Heart right ventricle (tissue), 16 donors: ENCODE data around the gene LRRC8B. TPM values are rescaled to one million over a fixed set of nuclear protein-coding genes. Genes with fewer than 3 reads are reported as not detected.

Experiments
- ATAC-seq, 8 donors: fragments of 200-7000 bp; cut with Tn5 transposase; one replicate each; pipeline ENCODE4 v1.9.1; 2020; ENCODE audit warnings: mild to moderate bottlenecking in 8 of 8, moderate library complexity in 8 of 8, moderate number of reproducible peaks in 1 of 8
- DNase-seq, 2 donors: peaks; one replicate each; pipeline ENCODE4 v3.0.0-alpha.2; 2020
- H3K27ac ChIP-seq, 10 donors: fragments of 200-600 bp; sonication (generic) in 2 of 10; one replicate each; pipeline versions ENCODE4 v1.5.0 to v1.8.0; 2020 to 2022; ENCODE audit warnings: mild to moderate bottlenecking in 3 of 10
- H3K27me3 ChIP-seq, 7 donors: fragments of 200-600 bp; one replicate each; pipeline ENCODE4 v1.8.0; 2021 to 2022; ENCODE audit warnings: mild to moderate bottlenecking in 2 of 7
- H3K36me3 ChIP-seq, 9 donors: fragments of 200-600 bp; sonication (generic) in 1 of 9; one replicate each; pipeline versions ENCODE4 v1.5.0 to v1.8.0; 2020 to 2022; ENCODE audit warnings: mild to moderate bottlenecking in 2 of 9
- H3K4me1 ChIP-seq, 9 donors: fragments of 200-600 bp; sonication (generic) in 1 of 9; one replicate each; pipeline versions ENCODE4 v1.5.0 to v1.8.0; 2020 to 2022; ENCODE audit warnings: mild to moderate bottlenecking in 4 of 9
- H3K4me3 ChIP-seq, 10 donors: fragments of 200-600 bp; sonication (generic) in 2 of 10; one replicate each; pipeline versions ENCODE4 v1.5.0 to v1.8.0; 2020 to 2022; ENCODE audit warnings: mild to moderate bottlenecking in 7 of 10, moderate library complexity in 2 of 10
- H3K9me3 ChIP-seq, 11 donors: fragments of 200-600 bp in 10 of 11; sonication (generic) in 2 of 11; one replicate each; pipeline versions ENCODE4 v1.5.0 to v1.8.0; 2013 to 2022; ENCODE audit warnings: mild to moderate bottlenecking in 2 of 11, control low read depth in 1 of 11, moderate library complexity in 1 of 11
- CTCF ChIP-seq, 9 donors: fragments of 200-600 bp; sonication (generic) in 2 of 9; IDR thresholded peaks; one replicate each; pipeline versions ENCODE4 v1.5.0 to v1.8.0; 2021 to 2022; ENCODE audit warnings: antibody characterized with exemption in 9 of 9, mild to moderate bottlenecking in 5 of 9, moderate library complexity in 1 of 9
- WGBS, 2 donors: extraction: QIAGEN DNeasy Blood & Tissue Kit; methylation state at CpG; one replicate each; pipeline ENCODE4 v1.1.7; 2013; ENCODE audit warnings: inconsistent platforms in 1 of 2; 5-methylcytosine and 5-hydroxymethylcytosine counted together
- intact Hi-C, 10 donors: fragments of 100-400 bp; cut with DNase I; formaldehyde crosslinking; loops; one replicate each; pipeline versions ENCODE4 v1.11.1 to v1.14.2; 2022
- polyA plus RNA-seq, 2 donors: library from polyadenylated mRNA; stranded (reverse); fragments of 200-250 nt; gene quantifications; one replicate each; pipeline ENCODE4 v1.2.3, GENCODE V29; 2013
- total RNA-seq, 10 donors: library from RNA; stranded (reverse); fragmentation: NEBNext Ultra II Directional in 3 of 10; extraction: Animal tissue kit (Norgen Biotek cat#: 25700) in 3 of 10; gene quantifications; one replicate each; pipeline versions ENCODE4 v1.2.1 to v1.2.4, GENCODE V29; 2021 to 2023
- donor health status: Arrhythmogenic right ventricular cardiomyopathy.
- donor health status: ischemic (EF 13 %, LVEDD 7.1; RV severe dilation, severe dysfunction).
- donor health status: healthy with polysubstance abuse.
- donor health status: DM: no; HTN: yes; CAD: no.
- donor health status: DM: no; HTN: no; CAD: no.
- donor health status: ischemic (EF 25% LVEDD 6.9; RV normal size, moderate dysfunction).
- donor health status: ischemic (EF 25% LVEDD 5.7; RV mildly dilated, moderate dysfunction).
- donor health status: healthy.
- donor health status: DM: yes; HTN: yes; CAD: no.
- donor health status: Ischemic cardiomyopathy.
- donor health status: ischemic (EF 35%, LVEDD 5.7; RV mildly dilated, moderate dysfunction).
- donor health status: nonischemic (EF 11% LVEDD 7.7; RV severe dilation, severe dysfunction).
- donor health status: DM: yes; HTN: yes; CAD: no.
- donor health status: PGD.
- donor health status: ischemic (EF 29% LVEDD 5.4; RV normal size, mild dysfunction).
- donor health status: nonischemic (EF 23%, LVEDD 6.1; RV moderate dilation, normal function).

The LRRC8B gene
- total and polyA plus RNA-seq, 12 donors, result 1.7 to 6.6 (median 4.2) TPM

DNA sequence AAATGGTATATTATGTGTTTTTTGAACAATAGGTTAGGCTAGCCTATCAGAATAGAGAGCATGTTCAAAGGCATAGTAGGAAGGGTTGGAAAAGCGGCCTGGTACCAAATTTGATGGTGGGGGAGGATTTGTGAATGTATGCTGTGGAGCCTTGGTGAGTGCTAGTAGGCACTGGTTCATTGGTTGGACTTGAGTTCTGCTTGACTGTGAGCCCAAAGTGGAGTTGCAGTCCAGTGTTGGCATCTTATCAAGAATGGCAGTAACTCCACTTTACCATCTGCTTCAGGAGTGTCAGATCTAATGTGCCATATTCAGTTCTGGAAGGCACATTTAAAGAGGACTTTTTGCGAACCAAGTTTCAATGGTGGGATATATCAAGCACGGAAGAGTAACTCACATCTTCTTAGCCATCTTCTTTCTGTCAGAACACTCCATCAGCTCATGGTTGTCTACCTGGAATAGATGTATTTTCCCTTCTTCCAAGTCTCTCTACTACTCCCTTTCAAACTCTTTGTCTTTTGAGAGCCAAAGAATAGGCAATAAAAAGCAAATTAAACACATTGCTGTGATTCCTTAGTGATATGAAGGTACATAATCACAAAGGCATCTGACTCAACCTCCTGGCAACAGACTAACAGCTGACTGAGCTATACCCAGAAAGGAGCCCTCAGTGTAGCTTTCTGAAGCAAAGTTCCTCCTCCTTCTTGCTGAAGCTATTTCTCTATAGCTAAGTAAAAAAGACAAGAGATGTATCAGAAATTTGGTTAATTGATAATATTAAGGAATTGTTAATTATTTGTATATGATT is 21.7 kb downstream of the LRRC8B start:
- H3K36me3 ChIP-seq, result no peaks in the 10 kb centered on the region
- H3K27ac ChIP-seq, result peak overlapping the region in 2 of 10 donors; percentile 30 to 52
- TF ChIP-seq CTCF (IDR thresholded peaks at IDR 0.05), result no peak
- peaks cover 0 to 58% (median 42%) of the 10 kb centered on the region in 9 donors for H3K4me1 ChIP-seq
- DNase-seq, result no peak
- WGBS, 2 donors, result 94 to 96% methylated on average over 3 of the region's 3 CpGs
- ATAC-seq, result peak in 4 of 8 donors; percentile 44 to 57 (median 52)
- no peak overlapping the region for H3K4me3 ChIP-seq
- no peaks in the 10 kb centered on the region for H3K27me3 ChIP-seq
- H3K9me3 ChIP-seq, result no peaks in the 10 kb centered on the region
- intact Hi-C loops, result no loop called here

DNA sequence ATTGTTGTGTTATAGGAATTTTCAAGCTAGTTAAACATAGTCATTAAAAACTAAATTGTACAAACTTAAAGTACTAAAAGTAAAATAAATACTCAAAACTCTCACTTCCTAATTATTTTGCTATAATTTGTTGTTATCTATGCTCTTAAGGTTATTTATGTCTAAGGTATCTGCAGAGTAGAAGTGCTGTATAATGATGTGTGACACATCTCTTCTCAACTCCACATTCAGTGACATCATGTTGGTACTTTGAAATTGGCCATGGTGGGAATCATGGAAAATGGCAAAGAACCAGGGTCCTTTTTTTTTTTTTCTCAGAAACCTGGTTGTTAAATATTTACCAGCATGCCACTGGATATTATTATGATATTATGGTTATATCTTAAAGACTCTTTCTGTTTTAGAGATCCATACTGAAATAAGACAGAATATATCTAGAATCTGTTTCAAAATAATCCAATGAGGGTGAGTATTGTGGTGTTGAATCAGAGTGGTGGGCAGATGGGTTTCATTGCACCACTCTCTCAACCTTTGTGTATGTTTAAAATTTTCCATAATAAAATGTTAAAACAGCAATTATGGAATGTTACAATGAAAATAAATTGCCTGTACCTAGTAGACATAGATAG is 22.4 kb downstream of the LRRC8B start:
- no peak for TF ChIP-seq CTCF (IDR thresholded peaks at IDR 0.05)
- no peaks in the 10 kb centered on the region for H3K9me3 ChIP-seq
- H3K4me1 ChIP-seq, result peaks cover 0 to 63% (median 42%) of the 10 kb centered on the region in 9 donors
- intact Hi-C loops, result no loop called here
- H3K4me3 ChIP-seq, result no peak overlapping the region
- no peaks in the 10 kb centered on the region for H3K27me3 ChIP-seq
- peak overlapping the region in 1 of 10 donors; percentile 7 for H3K27ac ChIP-seq
- no peak for DNase-seq
- no peaks in the 10 kb centered on the region for H3K36me3 ChIP-seq
- ATAC-seq, result no peak

GRCh38 chr1:89547563-89548116 is 23.0 kb downstream of the LRRC8B start:
- no peaks in the 10 kb centered on the region for H3K36me3 ChIP-seq
- WGBS, 2 donors, result 66 to 80% methylated on average over 2 of the region's 2 CpGs
- H3K9me3 ChIP-seq, result no peaks in the 10 kb centered on the region
- DNase-seq, result no peak
- no peak for TF ChIP-seq CTCF (IDR thresholded peaks at IDR 0.05)
- no peak overlapping the region for H3K4me3 ChIP-seq
- ATAC-seq, result peak in 6 of 8 donors; percentile 24 to 71 (median 30)
- peak overlapping the region in 2 of 10 donors; percentile 1 to 7 for H3K27ac ChIP-seq
- H3K4me1 ChIP-seq, result peaks cover 0 to 68% (median 48%) of the 10 kb centered on the region in 9 donors
- H3K27me3 ChIP-seq, result no peaks in the 10 kb centered on the region
- intact Hi-C loops, result no loop called here

DNA sequence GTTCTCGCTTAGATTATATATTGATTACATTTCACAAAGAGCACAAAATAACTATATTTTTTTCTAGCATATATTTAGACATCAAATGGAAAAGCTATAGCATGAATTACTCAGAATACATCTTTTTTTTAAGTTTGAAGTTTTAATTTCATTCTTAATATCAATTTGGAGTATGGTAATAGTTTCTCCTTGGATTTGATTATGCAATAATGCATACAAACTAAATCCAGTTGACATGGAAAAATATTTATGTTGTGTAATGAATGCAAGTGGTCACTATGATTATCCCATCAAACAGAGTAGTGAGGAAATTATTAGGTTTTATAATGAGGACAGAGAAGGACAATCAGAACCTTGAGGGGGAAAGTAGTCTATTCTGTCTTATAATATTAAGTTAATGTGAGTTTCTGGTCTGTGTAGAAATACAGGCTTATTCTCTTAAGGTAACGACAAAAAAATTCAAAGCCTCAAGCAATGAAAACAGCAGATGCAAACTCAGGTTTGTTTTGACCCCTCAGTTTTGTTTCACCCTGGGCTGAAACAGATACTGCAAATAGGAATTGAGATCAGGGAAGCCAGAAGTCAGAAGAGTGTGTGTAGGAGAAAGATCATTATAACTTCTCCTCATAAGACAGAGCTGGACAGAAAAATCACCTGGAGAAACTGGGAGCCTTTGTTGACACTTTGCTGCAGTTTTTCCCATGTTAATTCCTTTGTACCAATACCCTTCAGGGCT is 23.7 kb downstream of the LRRC8B start:
- H3K27me3 ChIP-seq, result no peaks in the 10 kb centered on the region
- no peak for TF ChIP-seq CTCF (IDR thresholded peaks at IDR 0.05)
- DNase-seq (no peak), ATAC-seq (no peak)
- peaks cover 0 to 75% (median 54%) of the 10 kb centered on the region in 9 donors for H3K4me1 ChIP-seq
- no peaks in the 10 kb centered on the region for H3K9me3 ChIP-seq
- 94 to 96% methylated on average over 2 of the region's 2 CpGs for WGBS, 2 donors
- H3K27ac ChIP-seq, result peak overlapping the region in 2 of 10 donors; percentile 1 to 19
- intact Hi-C loops, result no loop called here
- H3K36me3 ChIP-seq, result no peaks in the 10 kb centered on the region
- no peak overlapping the region for H3K4me3 ChIP-seq
